HG03108 (cell line): ENCODE results near the gene ECSIT.
A peak's percentile ranks its signal among the peaks of the same experiment; 100 is the strongest.

ENCODE experiments used
- ATAC-seq: cut with Tn5 transposase; IDR thresholded peaks from one replicate; pipeline ENCODE4 v1.9.1; 2021; ENCODE audit warnings: moderate library complexity; ENCODE audit not compliant: unreplicated experiment

The ECSIT gene

GRCh38 chr19:11551603-11552235 is 22.8 kb upstream of the ECSIT start:
- no peak for ATAC-seq

DNA sequence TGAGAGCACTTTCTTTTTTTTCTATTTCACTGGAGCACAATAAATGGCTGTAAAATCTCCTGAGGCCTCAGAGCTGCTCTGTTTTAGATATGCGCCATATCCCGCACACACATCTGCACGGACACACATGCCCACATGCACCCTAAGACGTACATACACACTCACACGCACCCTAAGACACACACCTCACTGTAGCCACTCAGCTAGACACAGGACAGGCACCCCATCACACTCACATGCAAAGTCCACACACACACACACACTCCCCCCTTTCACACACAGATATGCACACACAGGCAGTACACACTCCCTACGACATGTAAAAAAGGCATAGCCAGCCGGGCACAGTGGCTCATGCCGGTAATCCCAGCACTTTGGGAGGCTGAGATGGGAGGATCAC is 21.3 kb upstream of the ECSIT start:
- no peak for ATAC-seq

DNA sequence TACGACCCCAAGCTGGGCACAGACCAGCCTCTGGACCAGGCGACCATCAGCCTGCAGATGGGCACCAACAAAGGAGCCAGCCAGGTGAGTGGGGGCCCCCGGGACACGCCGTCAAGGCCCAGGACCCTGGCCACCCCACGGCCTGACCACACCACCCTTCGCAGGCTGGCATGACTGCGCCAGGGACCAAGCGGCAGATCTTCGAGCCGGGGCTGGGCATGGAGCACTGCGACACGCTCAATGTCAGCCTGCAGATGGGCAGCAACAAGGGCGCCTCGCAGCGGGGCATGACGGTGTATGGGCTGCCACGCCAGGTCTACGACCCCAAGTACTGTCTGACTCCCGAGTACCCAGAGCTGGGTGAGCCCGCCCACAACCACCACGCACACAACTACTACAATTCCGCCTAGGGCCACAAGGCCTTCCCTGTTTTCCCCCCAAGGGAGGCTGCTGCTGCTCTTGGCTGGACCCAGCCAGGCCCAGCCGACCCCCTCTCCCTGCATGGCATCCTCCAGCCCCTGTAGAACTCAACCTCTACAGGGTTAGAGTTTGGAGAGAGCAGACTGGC is 20.5 kb upstream of the ECSIT start:
- ATAC-seq, result no peak

- ATAC-seq, result no peak
These were observed 19.2 kb upstream of the ECSIT start for GRCh38 chr19:11547929-11548700.

DNA sequence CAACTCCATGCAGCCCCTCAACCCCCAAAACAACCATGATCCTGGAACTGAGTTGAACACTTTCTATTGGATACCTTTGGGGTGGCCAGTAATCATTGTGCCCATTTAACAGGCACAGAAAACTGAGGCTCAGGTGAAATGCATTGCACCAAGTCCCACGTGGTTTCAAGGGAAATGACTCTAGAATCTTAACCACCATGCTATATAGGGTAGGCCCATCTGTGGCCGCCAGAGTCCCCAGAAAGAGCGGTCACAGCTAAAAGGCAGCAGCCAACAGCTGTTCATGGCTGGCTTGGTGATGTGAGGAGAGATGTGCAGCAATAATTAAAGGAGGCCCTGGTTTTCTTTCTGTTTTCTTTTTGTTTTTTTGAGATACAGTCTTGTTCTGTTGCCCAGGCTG is 12.3 kb upstream of the ECSIT start:
- no peak for ATAC-seq

- no peak for ATAC-seq
These were observed 11.7 kb upstream of the ECSIT start for GRCh38 chr19:11540645-11541044.

GRCh38 chr19:11539495-11540365 is 10.8 kb upstream of the ECSIT start:
- no peak for ATAC-seq

GRCh38 chr19:11538232-11539036 is 9.5 kb upstream of the ECSIT start, which contains the start of gene CNN1:
Gene CNN1, plus strand, starts transcription at chr19:11538851. Its CDS starts 77 bp downstream, at chr19:11538928.
- no peak for ATAC-seq

- ATAC-seq, result peak; percentile 48
These were observed 7.1 kb upstream of the ECSIT start for GRCh38 chr19:11535792-11536595.

- ATAC-seq, result no peak
These were observed 6.0 kb upstream of the ECSIT start for GRCh38 chr19:11534948-11535347.

GRCh38 chr19:11534538-11534937 is 5.6 kb upstream of the ECSIT start:
- ATAC-seq, result no peak

GRCh38 chr19:11530432-11530831 is 1.5 kb upstream of the ECSIT start:
- no peak for ATAC-seq

DNA sequence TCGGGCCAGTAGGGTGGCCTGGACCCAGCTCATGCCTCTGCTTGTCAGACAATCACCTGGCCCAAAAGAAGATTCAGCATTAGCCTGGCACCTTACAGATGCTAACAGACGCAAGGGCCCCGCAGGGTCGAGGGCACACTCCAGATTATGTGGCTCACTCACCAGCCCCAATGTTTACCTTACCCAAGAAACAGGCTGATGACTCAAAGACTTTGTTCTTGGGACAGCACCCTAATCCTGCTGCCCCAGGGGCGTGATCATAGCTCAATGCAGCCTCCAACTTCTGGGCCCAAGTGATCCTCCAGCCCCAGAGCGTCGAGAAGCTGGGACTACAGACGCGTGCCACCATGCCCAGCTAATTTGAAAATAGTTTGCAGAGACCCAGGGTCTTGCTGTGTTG is 9.8 kb downstream of the ECSIT start:
- no peak for ATAC-seq

DNA sequence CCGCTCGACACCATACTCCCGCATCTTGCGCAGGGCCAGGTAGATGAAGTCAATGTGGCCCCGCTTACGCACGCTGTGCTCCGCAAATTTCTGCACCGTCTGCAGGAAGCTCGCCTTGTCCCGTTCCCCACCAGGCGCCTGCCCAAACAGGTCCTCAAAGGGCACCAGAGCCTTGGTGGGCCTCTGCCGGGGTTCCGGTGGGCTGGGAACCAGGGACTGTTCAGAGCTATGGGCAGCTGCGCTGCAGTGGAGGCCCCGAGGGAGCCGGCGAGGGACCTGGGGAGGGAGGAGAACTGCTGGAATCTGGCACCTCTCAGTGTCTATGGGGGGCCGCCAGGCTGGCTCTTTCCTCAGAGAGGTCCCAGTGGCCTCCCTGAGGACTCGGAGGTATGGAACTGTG is 15.0 kb downstream of the ECSIT start:
- ATAC-seq, result no peak

DNA sequence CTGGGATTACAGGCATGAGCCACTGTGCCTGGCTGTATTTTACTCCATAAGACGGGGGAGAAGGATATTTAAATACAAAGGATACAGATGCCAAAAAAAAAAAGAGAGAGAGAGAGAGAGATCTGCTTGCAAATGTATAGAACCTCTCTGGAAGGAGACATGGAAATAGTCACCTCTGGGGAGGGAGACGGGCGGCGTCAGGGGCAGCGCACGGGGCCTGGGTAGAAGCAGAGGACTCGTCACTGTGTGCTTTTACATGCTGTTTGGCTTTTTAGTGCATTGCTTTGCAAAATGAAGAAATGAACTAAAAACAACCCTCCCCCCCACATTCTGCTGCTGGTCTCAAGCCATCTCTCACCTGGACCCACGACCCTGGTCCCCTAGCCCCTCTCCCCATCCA is 18.5 kb downstream of the ECSIT start:
- no peak for ATAC-seq

DNA sequence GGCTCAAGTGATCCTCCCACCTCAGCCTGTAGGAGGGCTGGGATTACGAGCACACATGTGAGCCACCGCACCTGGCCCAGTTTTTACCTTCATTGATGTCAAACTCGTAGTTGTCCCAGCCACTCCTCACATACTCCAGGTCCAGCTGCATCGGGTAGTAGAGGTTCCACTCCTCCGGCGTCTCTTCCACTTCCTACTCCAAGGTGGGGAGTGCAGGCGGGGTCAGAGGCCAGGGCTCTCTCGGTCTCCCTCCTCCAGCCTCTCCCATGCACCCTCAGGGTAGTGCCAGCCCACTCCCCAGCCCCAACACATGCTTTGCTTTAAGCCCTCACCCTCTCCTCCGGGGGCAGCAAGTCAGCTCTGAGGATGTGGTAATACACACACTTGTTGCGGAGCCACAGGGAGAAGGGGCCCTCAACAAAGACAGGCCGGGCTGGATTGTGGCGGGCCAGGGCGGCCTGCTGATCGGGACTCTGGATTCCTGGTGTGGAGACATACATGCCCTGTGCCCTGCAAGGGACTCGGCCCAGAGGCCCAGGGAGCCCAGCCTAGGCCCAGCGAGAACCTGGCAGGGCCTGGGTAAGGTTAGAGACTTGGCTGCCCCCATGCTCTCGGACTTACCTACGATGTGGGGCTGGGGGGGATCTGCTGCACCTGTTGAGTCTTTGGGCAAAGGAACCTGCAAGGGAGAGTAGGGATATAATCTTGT is 21.4 kb downstream of the ECSIT start:
- no peak for ATAC-seq

DNA sequence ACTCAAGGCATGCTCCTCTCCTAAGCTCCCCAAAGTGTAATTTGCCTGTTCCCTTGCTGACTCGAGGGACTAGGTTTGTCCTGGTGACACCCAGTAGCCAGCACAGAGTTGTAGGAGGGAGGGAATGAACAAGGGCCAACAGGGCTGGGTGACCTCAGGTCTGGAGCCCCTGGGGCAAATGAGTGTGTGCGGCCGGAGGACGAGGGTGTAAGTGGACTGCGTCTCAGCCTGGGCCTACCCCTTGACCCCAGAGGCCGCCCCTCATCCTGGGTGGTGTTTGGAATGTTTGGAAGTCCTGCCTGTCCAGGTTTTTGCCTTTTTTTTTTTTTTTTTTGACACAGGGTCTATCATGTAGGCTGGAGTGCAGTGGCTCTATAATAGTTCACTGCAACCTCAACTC is 22.0 kb downstream of the ECSIT start:
- no peak for ATAC-seq

DNA sequence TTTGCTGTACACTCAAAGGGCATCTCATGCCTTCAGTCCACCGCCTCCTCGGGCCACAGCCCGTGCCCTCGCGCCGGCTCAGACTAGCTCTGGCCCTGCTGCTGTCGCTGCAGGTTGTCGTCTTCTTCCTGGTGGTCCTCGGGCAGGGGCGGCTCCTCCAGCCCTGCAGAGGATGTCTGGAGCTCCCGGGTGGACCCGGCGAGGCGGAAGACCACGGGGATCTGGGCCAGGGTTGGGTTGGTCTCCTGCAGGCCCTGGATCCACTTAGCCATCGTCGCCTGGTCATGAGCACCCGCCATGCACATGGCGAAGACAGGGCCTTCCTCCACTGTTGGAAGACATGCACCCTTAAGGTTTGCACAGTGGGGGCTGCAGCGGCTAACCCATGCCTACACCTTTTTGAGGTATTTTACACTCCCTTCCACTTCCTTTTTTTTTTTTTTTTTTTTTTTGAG is 22.8 kb downstream of the ECSIT start:
- peak; percentile 7 for ATAC-seq
